Panc1 (cell line): ENCODE data around the gene PIGM. TPM values are rescaled to one million over a fixed set of nuclear protein-coding genes. Genes with fewer than 3 reads are reported as not detected.

Experiments used
- ATAC-seq: fragments of 200-7000 bp; cut with Tn5 transposase; 2 replicates; pipeline ENCODE4 v1.9.1; 2020; ENCODE audit warnings: mild to moderate bottlenecking, moderate library complexity
- BruUV-seq: library from RNA; stranded (reverse); fragments of 400-500 nt; replicated peaks from 2 replicates; lab custom pipeline; 2021; lab: Mats Ljungman, UMichigan
- CTCF ChIA-PET: fragments of 300-600 bp; sonication (Branson Sonifier 250); formaldehyde crosslinking; loops from one replicate; lab custom pipeline; 2022; ENCODE audit warnings: antibody characterized with exemption; lab: Charles Lee
- POLR2A ChIA-PET: fragments of 300-600 bp; sonication (Branson Sonifier 250); formaldehyde crosslinking; loops from one replicate; lab custom pipeline; 2022; ENCODE audit warnings: antibody characterized with exemption; lab: Charles Lee
- DNase-seq: peaks from one replicate; pipeline ENCODE4 v3.0.0-alpha.2; 2010; ENCODE audit warnings: low read depth, low spot score
- H3K27ac ChIP-seq: 2 replicates; pipeline ENCODE4 v1.5.1; 2011; ENCODE audit warnings: mild to moderate bottlenecking, low read length, inconsistent platforms
- H3K27me3 ChIP-seq: fragments of 200-500 bp; sonication (Bioruptor generic); 2 replicates; pipeline ENCODE4 v1.6.0; 2014; ENCODE audit warnings: low read length, inconsistent platforms; ENCODE audit not compliant: control insufficient read depth, insufficient read depth
- H3K36me3 ChIP-seq: fragments of 200-500 bp; sonication (Bioruptor generic); 2 replicates; pipeline ENCODE4 v1.5.1; 2014; ENCODE audit warnings: inconsistent platforms, mild to moderate bottlenecking, low read length, moderate library complexity; ENCODE audit not compliant: control insufficient read depth, insufficient read depth
- H3K4me1 ChIP-seq: 2 replicates; pipeline ENCODE4 v1.5.1; 2011; ENCODE audit warnings: inconsistent platforms, mild to moderate bottlenecking, low read length, moderate library complexity; ENCODE audit not compliant: control insufficient read depth, insufficient read depth
- H3K4me3 ChIP-seq, 2 experiments: 2 replicates each; pipeline ENCODE4 v1.5.1; 2011 to 2012; ENCODE audit warnings: low read depth in 2 of 2, low read length in 2 of 2, mild to moderate bottlenecking in 2 of 2, inconsistent platforms in 1 of 2, moderate library complexity in 1 of 2
- H3K9me3 ChIP-seq: fragments of 200-500 bp; sonication (Bioruptor generic); 2 replicates; pipeline ENCODE4 v1.5.1; 2014; ENCODE audit warnings: low read depth, mild to moderate bottlenecking, inconsistent platforms, low read length, moderate library complexity; ENCODE audit not compliant: control insufficient read depth, insufficient read depth
- CTCF ChIP-seq: fragments of 450-650 bp; IDR thresholded peaks from 2 replicates; pipeline ENCODE4 v1.5.1; 2017; ENCODE audit warnings: mild to moderate bottlenecking
- POLR2AphosphoS5 ChIP-seq: IDR thresholded peaks from 2 replicates; pipeline ENCODE4 v1.6.1; 2012; ENCODE audit warnings: mild to moderate bottlenecking, low read depth, low read length, moderate library complexity
- REST ChIP-seq, 2 experiments: IDR thresholded peaks; 2 replicates each; pipeline ENCODE4 v1.6.1; 2011 to 2012; ENCODE audit warnings: low read depth in 2 of 2, control low read depth in 1 of 2, low read length in 1 of 2, mild to moderate bottlenecking in 1 of 2, moderate library complexity in 1 of 2; ENCODE audit not compliant: insufficient read depth in 1 of 2
- SIN3A ChIP-seq: IDR thresholded peaks from 2 replicates; pipeline ENCODE4 v1.6.1; 2012; ENCODE audit warnings: low read depth, mild to moderate bottlenecking, low read length, moderate library complexity, borderline replicate concordance; ENCODE audit not compliant: insufficient read depth
- TCF7L2 ChIP-seq: IDR thresholded peaks from 2 replicates; pipeline ENCODE4 v1.6.1; 2011; ENCODE audit warnings: mild to moderate bottlenecking, low read depth, low read length, inconsistent platforms
- in situ Hi-C: cut with HindIII; loops from 2 replicates; pipeline ENCODE4 v1.10.0; 2016; ENCODE audit warnings: low sequenced_read_pairs, low pct_unique_long_range_greater_than_20kb
- intact Hi-C: fragments of 100-400 bp; cut with micrococcal nuclease; formaldehyde crosslinking; loops from one replicate; pipeline ENCODE4 v1.10.0; 2022; ENCODE audit not compliant: unreplicated experiment
- total RNA-seq: library from RNA; stranded (reverse); gene quantifications from one replicate; pipeline ENCODE4 v1.2.1, GENCODE V29; 2021; ENCODE audit not compliant: unreplicated experiment

PIGM gene
- total RNA-seq, 1 experiment from 2014 or later: 4.4 TPM

DNA sequence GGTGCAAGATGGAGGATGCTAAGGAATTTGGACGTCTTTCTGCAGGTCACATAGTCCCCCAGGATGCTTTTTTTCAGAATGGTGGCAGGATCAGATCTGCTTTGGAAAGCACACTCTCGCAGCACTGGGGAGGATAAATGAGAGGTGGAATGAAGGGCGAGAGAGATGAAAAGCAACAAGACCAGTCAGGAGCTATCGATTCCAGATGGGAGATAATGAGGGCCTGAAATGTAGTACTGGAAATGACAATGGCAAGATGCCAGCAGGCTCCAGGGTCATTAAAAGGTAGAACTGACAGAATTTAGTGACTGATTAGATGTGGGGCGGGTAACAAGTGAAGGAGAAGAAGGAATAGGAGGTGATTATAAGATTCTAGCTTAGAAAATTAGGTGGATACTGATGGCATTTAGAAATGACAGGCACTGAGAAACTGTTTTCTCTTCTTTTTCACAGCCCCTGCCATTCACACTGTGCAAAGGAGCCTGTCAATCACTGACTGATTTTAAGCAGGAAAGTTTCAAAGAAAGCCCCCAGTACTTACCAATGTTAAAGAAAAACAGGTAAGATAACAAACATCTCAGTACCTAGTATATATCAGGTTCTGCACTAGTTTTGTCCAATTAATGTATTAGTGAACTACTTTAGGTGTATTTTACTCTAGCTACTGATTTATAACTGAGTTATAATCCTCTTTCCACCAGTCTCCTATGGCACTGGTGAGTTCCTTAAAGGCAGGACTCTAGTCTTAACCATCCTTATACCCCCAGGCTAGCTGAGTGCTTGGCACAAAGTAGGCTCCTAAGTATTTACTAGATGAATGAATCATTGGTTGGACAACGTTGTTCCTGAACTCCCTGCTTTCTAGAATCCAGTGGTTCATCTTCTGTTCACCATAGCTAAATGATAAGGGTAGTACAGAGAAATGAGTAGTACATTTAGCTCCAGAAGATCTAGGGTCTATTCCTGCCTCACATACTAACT lies 9.2 kb downstream of the PIGM start:
- in situ Hi-C loops: no loop called here
- H3K27ac ChIP-seq: no peak overlapping the region
- H3K4me1 ChIP-seq: no peaks in the 10 kb centered on the region
- ATAC-seq: no peak
- DNase-seq: no peak
- BruUV-seq: no TSS peak
- H3K36me3 ChIP-seq: no peaks in the 10 kb centered on the region
- H3K27me3 ChIP-seq: peaks cover 6% of the 10 kb centered on the region; the same call in 1 of the 2 replicates
- no peak overlapping the region for H3K4me3 ChIP-seq
- POLR2A ChIA-PET: no interaction called here
- no peaks in the 10 kb centered on the region for H3K9me3 ChIP-seq
- intact Hi-C loops: no loop called here
- no peak for TF ChIP-seq REST (IDR thresholded peaks at IDR 0.05; ENCODE audit: insufficient read depth in 1 of 2, low read depth in 2 of 2, low read length in 1 of 2)
- no peak for TF ChIP-seq POLR2AphosphoS5
- no peak for TF ChIP-seq CTCF
- TF ChIP-seq SIN3A: no peak
- no peak for TF ChIP-seq TCF7L2
- CTCF ChIA-PET: interaction anchor here (0.6 kb wide), 1 partner anchor 136 kb away, joined by 4 read pairs; no protein-coding TSS in a partner anchor

- Histone ChIP-seq H3K36me3 (no peaks in the 10 kb centered on the region), H3K4me1 (no peaks in the 10 kb centered on the region), H3K27ac (no peak overlapping the region), H3K4me3 (no peak overlapping the region), H3K9me3 (no peaks in the 10 kb centered on the region), H3K27me3 (peaks cover 6% of the 10 kb centered on the region; the same call in 1 of the 2 replicates)
- POLR2A ChIA-PET: no interaction called here
- DNase-seq (no peak), ATAC-seq (no peak)
- intact Hi-C loops: no loop called here
- in situ Hi-C loops: no loop called here
- TF ChIP-seq TCF7L2 (no peak), SIN3A (no peak), CTCF (no peak), POLR2AphosphoS5 (no peak), REST (IDR thresholded peaks at IDR 0.05; ENCODE audit: insufficient read depth in 1 of 2, low read depth in 2 of 2, low read length in 1 of 2) (no peak)
- BruUV-seq: no TSS peak
- CTCF ChIA-PET: interaction anchor here (0.6 kb wide), 1 partner anchor 135 kb away, joined by 4 read pairs; no protein-coding TSS in a partner anchor
Measured at GRCh38 chr1:160021376-160022074, 10.3 kb downstream of the PIGM start.
